Measurements from ENCODE around the gene LRR1.
A peak's percentile ranks its signal among the peaks of the same experiment; 100 is the strongest.
"Not testable (repeated sequence)": the region's sequence is repeated elsewhere in the genome, so short reads cannot be mapped to it uniquely, and the experiment has no call there.

LRR1 gene

GRCh38 chr14:49623941-49624839, 25.4 kb downstream of the LRR1 start:
- DNase-seq (ENCODE audit: low read depth in 2 of 2): no peak

- DNase-seq (ENCODE audit: low read depth in 2 of 2): peak; percentile 92 to 95
Observed at GRCh38 chr14:49633640-49634546, 35.2 kb downstream of the LRR1 start.

DNA sequence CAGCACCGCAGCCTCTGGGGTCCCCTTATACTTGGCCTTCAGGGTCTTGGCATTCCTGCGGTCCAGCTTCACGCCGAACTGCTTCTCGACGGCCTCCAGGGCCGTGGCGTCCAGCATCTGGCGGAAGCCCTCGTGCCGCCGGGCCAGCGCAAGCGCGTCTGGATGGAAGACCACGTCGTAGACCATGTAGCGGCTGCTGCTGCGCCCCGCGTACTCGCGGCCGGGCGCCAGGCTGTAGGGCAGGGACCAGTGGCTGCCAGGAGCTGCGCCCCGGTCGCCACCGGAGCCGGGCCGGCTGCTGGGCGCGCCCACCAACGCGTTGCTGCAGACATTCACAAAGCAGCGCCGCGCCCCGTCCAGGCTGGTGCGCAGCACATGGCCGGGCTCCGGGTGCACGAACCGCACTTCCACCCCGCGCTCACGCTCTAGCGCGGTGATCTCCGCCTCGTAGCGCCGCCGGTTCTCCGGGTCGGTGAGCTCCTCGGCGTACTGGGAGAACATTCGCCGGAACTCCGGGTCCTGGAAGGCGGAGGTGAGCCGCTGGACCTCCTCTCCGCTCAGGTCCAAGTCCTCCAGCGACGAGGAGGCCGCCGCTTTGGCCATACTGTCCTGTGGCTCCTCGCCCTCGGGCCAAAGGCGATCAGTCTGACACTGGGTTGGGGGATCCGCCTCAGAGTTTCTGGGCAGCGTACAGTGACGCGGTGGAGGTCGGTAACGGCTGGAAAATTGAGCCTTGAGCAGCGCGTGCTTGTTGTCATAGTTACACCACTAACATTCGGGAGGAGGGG, 36.0 kb downstream of the LRR1 start, which contains the start of gene DNAAF2:
Gene DNAAF2, minus strand, starts transcription at position 698 of the 788 bp plus-strand sequence. Its CDS starts 95 bp downstream, at position 603.
- peak; percentile 47 to 50 for DNase-seq (ENCODE audit: low read depth in 2 of 2)

GRCh38 chr14:49636866-49637265, 38.1 kb downstream of the LRR1 start:
- DNase-seq (ENCODE audit: low read depth in 2 of 2): no peak

DNA sequence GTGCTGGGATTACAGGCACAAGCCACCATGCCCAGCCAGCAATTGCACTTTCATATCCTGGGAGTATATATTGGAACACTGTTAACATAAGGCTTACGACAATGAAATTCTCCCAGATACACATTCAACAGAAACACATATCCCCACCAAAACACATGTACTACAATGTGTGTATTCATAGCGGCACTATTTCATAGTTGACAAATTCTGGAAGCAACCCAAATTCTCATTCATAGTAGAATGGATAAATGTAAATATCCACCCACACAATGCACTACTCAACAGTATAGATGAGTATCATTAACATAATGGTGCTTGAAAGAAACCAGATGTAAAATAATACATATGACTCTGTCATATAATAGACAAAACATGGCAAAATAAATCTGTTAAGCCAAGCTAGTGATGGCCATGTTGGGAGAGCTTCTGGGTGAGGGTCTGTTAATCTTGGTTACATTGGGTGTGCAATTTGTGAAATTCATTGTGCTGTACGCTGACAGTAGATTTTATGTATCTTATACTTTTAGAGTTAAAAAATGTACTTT, 38.9 kb downstream of the LRR1 start:
- no peak for DNase-seq (ENCODE audit: low read depth in 2 of 2)

DNA sequence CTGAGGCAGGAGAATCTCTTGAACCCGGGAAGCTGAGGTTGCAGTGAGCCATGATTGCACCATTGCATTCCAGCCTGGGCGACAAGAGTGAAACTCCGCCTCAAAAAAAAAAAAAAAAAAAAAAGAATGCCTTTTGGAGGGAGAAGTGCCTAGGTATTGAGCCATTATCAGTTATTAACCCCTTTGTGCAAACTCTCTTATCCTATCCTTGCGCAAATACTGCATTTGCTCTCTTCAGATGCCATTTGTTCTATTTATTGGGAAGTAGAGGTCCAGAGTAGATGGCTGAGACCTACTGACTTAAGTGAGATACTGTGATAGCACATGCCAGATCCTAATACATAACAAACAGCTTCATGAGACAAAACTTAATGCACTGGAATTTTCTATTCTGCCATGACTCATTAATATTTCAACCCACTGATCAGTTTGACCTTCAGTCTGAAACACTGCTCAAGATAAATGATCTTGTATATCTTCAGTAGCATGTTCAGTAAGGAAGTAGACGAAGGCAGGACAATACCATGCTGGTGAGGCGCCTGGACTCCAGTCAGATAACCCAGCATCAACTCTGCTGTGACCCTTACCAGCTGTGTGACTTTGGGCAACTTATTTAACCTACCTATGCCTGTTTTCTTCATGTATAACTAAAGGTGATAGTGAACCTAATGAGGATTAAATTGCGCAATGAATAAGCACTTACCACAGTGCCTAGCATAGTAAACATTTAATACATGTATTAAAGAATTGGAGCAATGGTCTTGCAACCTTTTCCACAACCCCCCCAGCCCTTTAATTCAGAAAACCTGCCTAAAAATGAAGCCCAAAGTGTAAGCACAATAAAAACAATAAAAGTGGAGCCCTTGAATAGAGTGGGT, 42.0 kb downstream of the LRR1 start:
- DNase-seq (ENCODE audit: low read depth in 2 of 2): no peak

DNA sequence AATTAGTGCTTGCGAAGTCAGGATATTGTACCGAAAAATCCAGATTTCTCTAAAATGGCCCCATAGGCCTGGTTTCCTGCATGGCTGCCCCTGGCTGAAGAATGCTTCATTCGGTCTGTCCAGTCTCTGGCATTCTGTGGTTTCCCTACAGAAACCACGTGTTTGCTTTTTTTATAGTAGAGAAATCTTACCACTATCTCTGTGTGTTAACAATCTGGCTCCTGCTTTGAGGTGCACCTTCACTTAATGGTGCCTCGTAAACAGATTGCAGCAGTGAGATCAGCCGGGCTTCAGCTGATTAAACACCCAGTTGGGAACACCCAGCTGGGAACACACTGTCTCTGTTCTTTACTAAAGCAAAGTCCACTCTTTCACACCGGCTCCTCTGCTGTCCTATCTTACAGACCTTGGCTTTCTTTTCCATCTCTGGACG, 43.0 kb downstream of the LRR1 start:
- no peak for DNase-seq (ENCODE audit: low read depth in 2 of 2)

- DNase-seq (ENCODE audit: low read depth in 2 of 2): no peak
Observed at GRCh38 chr14:49642163-49642562, 43.4 kb downstream of the LRR1 start.

DNA sequence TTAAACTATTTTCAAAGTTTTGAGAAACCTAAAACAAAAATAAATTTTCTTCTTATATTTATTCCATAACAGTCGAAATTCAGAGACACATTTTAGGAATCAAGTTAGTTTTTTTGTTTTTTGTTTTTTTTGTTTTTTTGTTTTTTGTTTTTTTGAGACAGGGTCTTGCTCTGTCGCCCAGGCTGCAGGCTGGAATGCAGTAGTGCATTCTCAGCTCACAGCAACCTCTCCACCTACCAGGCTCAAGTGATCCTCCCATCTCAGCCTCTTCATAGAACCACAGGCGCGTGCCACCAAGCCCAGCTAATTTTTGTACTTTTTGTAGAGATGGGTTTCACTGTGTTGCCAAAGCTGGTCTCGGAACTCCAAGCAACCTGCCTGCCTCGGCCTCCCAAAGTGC, 54.8 kb downstream of the LRR1 start:
- no peak for DNase-seq (ENCODE audit: low read depth in 2 of 2)

DNA sequence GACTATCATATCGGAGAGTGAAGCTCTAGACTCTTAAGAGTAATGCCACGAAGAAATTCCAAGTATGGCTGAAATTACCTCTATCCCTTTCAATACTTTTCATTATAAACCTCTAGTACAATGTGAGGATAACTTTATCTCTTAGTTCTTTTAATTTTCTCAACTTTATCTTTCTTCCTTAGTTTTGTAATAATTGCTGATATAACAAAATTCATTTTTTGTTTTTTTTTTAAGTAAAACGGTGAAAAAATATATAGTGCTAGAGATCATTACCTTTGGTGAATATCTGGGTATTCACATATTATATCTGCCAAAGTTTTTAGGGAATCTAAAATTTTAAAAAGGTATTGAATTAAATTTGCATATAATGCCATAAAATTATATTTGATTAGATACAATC, 55.8 kb downstream of the LRR1 start:
- no peak for DNase-seq (ENCODE audit: low read depth in 2 of 2)

DNA sequence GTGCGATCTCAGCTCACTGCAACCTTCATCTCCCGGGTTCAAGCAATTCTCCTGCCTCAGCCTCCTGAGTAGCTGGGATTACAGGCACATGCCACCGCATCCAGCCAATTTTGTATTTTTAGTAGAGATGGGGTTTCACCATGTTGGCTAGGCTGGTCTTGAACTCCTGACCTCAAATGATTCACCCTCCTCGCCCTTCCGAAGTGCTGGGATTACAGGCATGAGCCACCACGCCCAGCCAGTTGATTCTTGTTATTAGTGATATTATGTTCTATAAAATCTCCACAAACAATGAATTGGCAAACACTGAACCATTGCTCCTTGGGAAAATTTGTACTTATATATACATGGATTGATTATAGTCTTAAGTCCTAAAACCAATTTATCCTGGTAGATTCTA, 58.8 kb downstream of the LRR1 start:
- not testable (repeated sequence) for DNase-seq (ENCODE audit: low read depth in 2 of 2)

DNA sequence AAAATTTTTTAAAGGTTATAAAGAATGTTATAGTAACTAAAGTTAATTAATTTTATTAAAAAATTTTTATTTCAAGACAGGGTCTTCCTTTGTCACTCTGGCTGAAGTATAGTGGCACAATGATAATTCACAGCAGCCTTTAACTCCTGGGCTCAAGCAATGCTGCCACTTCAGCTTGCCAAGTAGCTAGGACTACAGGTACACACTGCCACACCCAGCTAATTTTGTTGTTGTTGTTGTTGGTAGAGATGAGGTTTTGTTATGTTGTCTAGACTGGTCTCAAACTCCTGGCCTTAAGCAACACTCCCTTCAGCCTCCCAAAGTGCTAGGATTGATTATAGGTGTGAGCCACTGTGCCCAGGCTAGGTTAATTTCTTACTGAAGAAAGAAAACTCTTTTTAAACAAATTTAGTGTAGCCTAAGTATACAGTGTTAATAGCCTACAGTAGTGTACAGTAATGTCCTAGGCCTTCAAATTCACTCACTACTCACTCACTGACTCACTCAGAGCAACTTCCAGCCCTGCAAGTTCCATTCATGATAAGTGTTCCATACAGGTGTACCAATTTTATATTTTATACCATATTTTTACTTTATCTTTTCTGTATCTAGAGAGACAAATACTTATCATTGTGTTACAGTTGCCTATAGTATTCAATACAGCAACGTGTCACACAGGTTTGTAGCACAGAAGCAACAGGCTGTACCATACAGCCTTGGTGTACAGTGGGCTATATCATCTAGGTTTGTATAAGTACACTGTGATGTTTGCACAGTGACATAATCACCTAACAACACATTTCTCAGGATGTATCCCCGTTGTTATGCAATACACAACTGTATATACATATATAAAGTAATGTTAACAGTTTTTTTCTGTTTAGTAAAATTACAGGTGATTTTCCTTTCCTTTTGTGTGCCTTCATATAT, 61.1 kb downstream of the LRR1 start:
- DNase-seq (ENCODE audit: low read depth in 2 of 2): no peak
